IMR-90 (cell line): ENCODE results near the gene SLC26A1. TPM values are rescaled to one million over a fixed set of nuclear protein-coding genes. Genes with fewer than 3 reads are reported as not detected.

Experiments used
- ATAC-seq: fragments of 200-7000 bp; cut with Tn5 transposase; 2 replicates; pipeline ENCODE4 v1.9.1; 2020; ENCODE audit warnings: low read depth, mild to moderate bottlenecking, moderate library complexity
- BruUV-seq: library from RNA; stranded (reverse); fragments of 400-500 nt; replicated peaks from 2 replicates; lab custom pipeline; 2021; lab: Mats Ljungman, UMichigan
- CTCF ChIA-PET: fragments of 300-600 bp; formaldehyde crosslinking; extraction: SDS; loops from one replicate; lab custom pipeline; 2021; ENCODE audit warnings: antibody characterized with exemption; lab: Yijun Ruan, JAX
- POLR2A ChIA-PET: fragments of 300-600 bp; sonication (Branson Sonifier 250); formaldehyde crosslinking; loops from one replicate; lab custom pipeline; 2022; ENCODE audit warnings: antibody characterized with exemption; ENCODE audit not compliant: unreplicated experiment; lab: Charles Lee
- DNase-seq: peaks from one replicate; pipeline ENCODE4 v3.0.0; 2013
- H2AFZ ChIP-seq: replicated peaks from 2 replicates; pipeline ENCODE3; 2013; ENCODE audit warnings: low read length, mild to moderate bottlenecking; ENCODE audit not compliant: poor library complexity
- H2AK5ac ChIP-seq: 2 replicates; pipeline ENCODE4 v1.6.1; 2013; ENCODE audit warnings: low read depth, low read length, inconsistent platforms
- H2AK9ac ChIP-seq: replicated peaks from 2 replicates; pipeline ENCODE3; 2013; ENCODE audit warnings: mild to moderate bottlenecking, low read depth, low read length, moderate library complexity; ENCODE audit not compliant: poor library complexity
- H2BK120ac ChIP-seq: 2 replicates; pipeline ENCODE4 v1.6.1; 2013; ENCODE audit warnings: low read depth, low read length, inconsistent platforms
- H2BK15ac ChIP-seq: 3 replicates; pipeline ENCODE4 v1.6.1; 2013; ENCODE audit warnings: low read depth, low read length, inconsistent platforms
- H2BK20ac ChIP-seq: 2 replicates; pipeline ENCODE4 v1.6.1; 2013; ENCODE audit warnings: low read depth, mild to moderate bottlenecking, inconsistent platforms, low read length, moderate library complexity
- H2BK5ac ChIP-seq: 2 replicates; pipeline ENCODE4 v1.6.1; 2013; ENCODE audit warnings: mild to moderate bottlenecking, low read depth, low read length, inconsistent platforms; ENCODE audit not compliant: poor library complexity, severe bottlenecking
- H3K14ac ChIP-seq: replicated peaks from 2 replicates; pipeline ENCODE4 v1.6.1; 2013; ENCODE audit warnings: low read depth, low read length, inconsistent platforms
- H3K18ac ChIP-seq: 2 replicates; pipeline ENCODE4 v1.6.1; 2013; ENCODE audit warnings: low read depth, low read length, control low read depth
- H3K23ac ChIP-seq: 2 replicates; pipeline ENCODE4 v1.6.1; 2013; ENCODE audit warnings: low read depth, low read length, inconsistent platforms
- H3K27ac ChIP-seq: 2 replicates; pipeline ENCODE4 v1.5.1; 2013; ENCODE audit warnings: mild to moderate bottlenecking, control low read depth, low read length; ENCODE audit not compliant: insufficient read depth
- H3K27me3 ChIP-seq: 2 replicates; pipeline ENCODE4 v1.6.1; 2013; ENCODE audit warnings: low read length; ENCODE audit not compliant: control insufficient read depth, insufficient read depth
- H3K36me3 ChIP-seq: 2 replicates; pipeline ENCODE4 v1.6.1; 2013; ENCODE audit warnings: low read length, mixed read lengths; ENCODE audit not compliant: control insufficient read depth, insufficient read depth
- H3K4ac ChIP-seq: 2 replicates; pipeline ENCODE4 v1.6.1; 2013; ENCODE audit warnings: low read depth, low read length, inconsistent platforms
- H3K4me1 ChIP-seq: 2 replicates; pipeline ENCODE4 v1.6.1; 2013; ENCODE audit warnings: low read length, mixed read lengths; ENCODE audit not compliant: control insufficient read depth, insufficient read depth
- H3K4me2 ChIP-seq: 2 replicates; pipeline ENCODE4 v1.6.1; 2013; ENCODE audit warnings: low read depth, mild to moderate bottlenecking, control low read depth, low read length, moderate library complexity
- H3K4me3 ChIP-seq: 2 replicates; pipeline ENCODE4 v1.5.1; 2013; ENCODE audit warnings: low read depth, mild to moderate bottlenecking, control low read depth, low read length, moderate library complexity; ENCODE audit not compliant: insufficient read depth
- H3K56ac ChIP-seq: 2 replicates; pipeline ENCODE4 v1.6.1; 2013; ENCODE audit warnings: low read length, inconsistent platforms; ENCODE audit not compliant: insufficient read depth; ENCODE audit errors: extremely low read depth
- H3K79me1 ChIP-seq, 2 experiments: 2 replicates each; pipeline ENCODE4 v1.6.1; 2013; ENCODE audit warnings: low read length in 2 of 2, inconsistent platforms in 1 of 2, low read depth in 1 of 2
- H3K9ac ChIP-seq: 2 replicates; pipeline ENCODE4 v1.6.1; 2013; ENCODE audit warnings: low read depth, low read length, control low read depth
- H3K9me1 ChIP-seq: 2 replicates; pipeline ENCODE4 v1.6.1; 2013; ENCODE audit warnings: low read length, inconsistent platforms; ENCODE audit not compliant: insufficient read depth
- H3K9me3 ChIP-seq: 2 replicates; pipeline ENCODE4 v1.6.1; 2013; ENCODE audit warnings: low read length; ENCODE audit not compliant: control insufficient read depth, insufficient read depth
- H4K20me1 ChIP-seq: 2 replicates; pipeline ENCODE4 v1.6.1; 2013; ENCODE audit warnings: low read length, inconsistent platforms; ENCODE audit not compliant: insufficient read depth
- H4K5ac ChIP-seq: 2 replicates; pipeline ENCODE4 v1.6.1; 2013; ENCODE audit warnings: mild to moderate bottlenecking, low read depth, low read length, control low read depth
- H4K8ac ChIP-seq, 2 experiments: 2 replicates each; pipeline ENCODE4 v1.6.1; 2013; ENCODE audit warnings: low read depth in 2 of 2, low read length in 2 of 2, control low read depth in 1 of 2, inconsistent platforms in 1 of 2
- H4K91ac ChIP-seq: 2 replicates; pipeline ENCODE4 v1.6.1; 2013; ENCODE audit warnings: low read depth, low read length, inconsistent platforms; ENCODE audit not compliant: insufficient read depth
- BHLHE40 ChIP-seq: fragments of 150-350 bp; IDR thresholded peaks from 2 replicates; pipeline ENCODE4 v1.6.1; 2016; ENCODE audit warnings: mild to moderate bottlenecking, low read depth, low read length
- CEBPB ChIP-seq: IDR thresholded peaks from 2 replicates; pipeline ENCODE4 v1.6.1; 2012; ENCODE audit warnings: low read depth, low read length, improper control_type of control experiment
- CHD1 ChIP-seq: IDR thresholded peaks from 2 replicates; pipeline ENCODE4 v1.6.1; 2012; ENCODE audit warnings: low read depth, low read length, improper control_type of control experiment
- CTCF ChIP-seq: conservative IDR thresholded peaks from 2 replicates; pipeline ENCODE4 v1.5.1; 2012; ENCODE audit warnings: mild to moderate bottlenecking, low read depth, low read length, improper control_type of control experiment
- ELK1 ChIP-seq: fragments of 150-350 bp; IDR thresholded peaks from 2 replicates; pipeline ENCODE4 v1.6.1; 2016; ENCODE audit warnings: low read depth, mild to moderate bottlenecking, low read length, moderate library complexity, borderline replicate concordance
- FOS ChIP-seq: fragments of 150-350 bp; IDR thresholded peaks from 2 replicates; pipeline ENCODE4 v1.6.1; 2016; ENCODE audit warnings: low read depth, low read length
- MAFK ChIP-seq: IDR thresholded peaks from 2 replicates; pipeline ENCODE4 v1.6.1; 2012; ENCODE audit warnings: low read depth, low read length, improper control_type of control experiment
- MAZ ChIP-seq: IDR thresholded peaks from 2 replicates; pipeline ENCODE4 v1.6.1; 2012; ENCODE audit warnings: low read depth, mild to moderate bottlenecking, low read length, improper control_type of control experiment, moderate library complexity, borderline replicate concordance
- MXI1 ChIP-seq: IDR thresholded peaks from 2 replicates; pipeline ENCODE4 v1.6.1; 2012; ENCODE audit warnings: low read depth, mild to moderate bottlenecking, low read length, moderate library complexity, borderline replicate concordance
- NFE2L2 ChIP-seq: fragments of 150-350 bp; IDR thresholded peaks from 2 replicates; pipeline ENCODE4 v1.6.1; 2016; ENCODE audit warnings: low read depth, mild to moderate bottlenecking, low read length
- POLR2A ChIP-seq: IDR thresholded peaks from 2 replicates; pipeline ENCODE4 v1.6.1; 2012; ENCODE audit warnings: mild to moderate bottlenecking, low read depth, low read length
- RAD21 ChIP-seq: IDR thresholded peaks from 2 replicates; pipeline ENCODE4 v1.6.1; 2012; ENCODE audit warnings: low read length, improper control_type of control experiment
- RCOR1 ChIP-seq: IDR thresholded peaks from 2 replicates; pipeline ENCODE4 v1.6.1; 2012; ENCODE audit warnings: mild to moderate bottlenecking, low read length, improper control_type of control experiment; ENCODE audit not compliant: insufficient replicate concordance
- RFX5 ChIP-seq: IDR thresholded peaks from 2 replicates; pipeline ENCODE4 v1.8.0; 2012; ENCODE audit warnings: low read depth, mild to moderate bottlenecking, low read length, moderate library complexity
- SMC3 ChIP-seq: fragments of 150-350 bp; IDR thresholded peaks from 2 replicates; pipeline ENCODE4 v1.6.1; 2016; ENCODE audit warnings: low read depth, mild to moderate bottlenecking, antibody characterized with exemption, low read length, moderate library complexity
- USF2 ChIP-seq: fragments of 150-350 bp; IDR thresholded peaks from 2 replicates; pipeline ENCODE4 v1.6.1; 2017; ENCODE audit warnings: mild to moderate bottlenecking, antibody characterized with exemption, low read length, low read depth
- WGBS, 2 experiments: methylation state at CpG; one replicate each; pipeline versions ENCODE4 v1.1.5 to v1.1.7; 2013; ENCODE audit warnings: missing lambda C conversion rate in 2 of 2; ENCODE audit not compliant: insufficient read length in 1 of 2; ENCODE audit errors: extremely low coverage in 2 of 2; 5-methylcytosine and 5-hydroxymethylcytosine counted together
- dilution Hi-C: fragments of 300-500 bp; cut with HindIII; formaldehyde crosslinking; loops from one replicate; pipeline ENCODE4 v1.14.3; 2018; ENCODE audit warnings: low sequenced_read_pairs; ENCODE audit not compliant: unreplicated experiment
- in situ Hi-C: fragments of 300-500 bp; cut with MboI; formaldehyde crosslinking; loops from 3 replicates; pipeline ENCODE4 v1.14.3; 2019; ENCODE audit warnings: low sequenced_read_pairs, inconsistent platforms, mixed read lengths
- intact Hi-C: fragments of 100-400 bp; cut with micrococcal nuclease; formaldehyde crosslinking; loops from 2 replicates; pipeline ENCODE4 v1.10.0; 2022
- polyA plus RNA-seq, 3 experiments: library from polyadenylated mRNA; depleted of rRNA; stranded (reverse); fragments of >200 nt; gene quantifications; 2 replicates each; pipeline ENCODE4 v1.2.3, GENCODE V29; 2012; ENCODE audit warnings: low replicate concordance in 1 of 3
- total RNA-seq: library from RNA; depleted of rRNA; stranded (reverse); fragments of >200 nt; gene quantifications from 2 replicates; pipeline ENCODE4 v1.2.3, GENCODE V29; 2012

Gene SLC26A1
- total and polyA plus RNA-seq, 2 of the 4 experiments (the other 2 are of a cell fraction), result 0.09 TPM; not detected in 1

GRCh38 chr4:1041936-1042330, 48.7 kb upstream of the SLC26A1 start:
- Histone ChIP-seq H3K9me3 (no peaks in the 10 kb centered on the region), H3K14ac (peak overlapping the region; percentile 74), H2AK9ac (peak overlapping the region; percentile 34), H4K5ac (peak overlapping the region; percentile 29; the same call in 1 of the 2 replicates), H3K56ac (peak overlapping the region; percentile 42; the same call in 1 of the 2 replicates), H4K20me1 (peaks cover 5% of the 10 kb centered on the region), H3K36me3 (no peaks in the 10 kb centered on the region), H3K4me2 (peak overlapping the region; percentile 1; the same call in 1 of the 2 replicates), H2BK15ac (peak overlapping the region; percentile 47; the same call in 2 of the 3 replicates), H2BK120ac (peak overlapping the region; percentile 79), H3K9ac (no peak overlapping the region), H2AK5ac (peak overlapping the region; percentile 97), H3K18ac (no peak overlapping the region; the same call in 1 of the 2 replicates), H3K4me1 (peaks cover 42% of the 10 kb centered on the region), H4K91ac (peak overlapping the region; percentile 21), H3K4me3 (no peak overlapping the region), H3K79me1 (no peaks in the 10 kb centered on the region; a peak in 1 of 4 replicates), H3K27ac (no peak overlapping the region), H3K4ac (peak overlapping the region; percentile 77), H2AFZ (peak overlapping the region; percentile 90), H3K9me1 (peaks cover 30% of the 10 kb centered on the region), H2BK5ac (peak overlapping the region; percentile 47), H2BK20ac (peak overlapping the region; percentile 75), H3K23ac (peak overlapping the region; percentile 36; the same call in 1 of the 2 replicates), H4K8ac (peak overlapping the region; percentile 24 to 66; a peak in 2 of 4 replicates), H3K27me3 (no peaks in the 10 kb centered on the region)
- no TSS peak for BruUV-seq
- ATAC-seq (no peak), DNase-seq (no peak)
- 58% methylated on average over 2 of the region's 8 CpGs; no CpG with 5 or more reads in 1 of the 2 experiments for WGBS, 2 experiments
- POLR2A ChIA-PET, result no interaction called here
- intact Hi-C loops (no loop called here), dilution Hi-C loops (no loop called here), in situ Hi-C loops (no loop called here)
- TF ChIP-seq BHLHE40 (no peak), MXI1 (no peak), RCOR1 (no peak), RAD21 (no peak), CTCF (no peak), RFX5 (no peak), ELK1 (no peak), MAFK (no peak), USF2 (no peak), POLR2A (no peak), MAZ (no peak), FOS (no peak), NFE2L2 (no peak), CHD1 (no peak), CEBPB (no peak), SMC3 (no peak)
- CTCF ChIA-PET, result no interaction called here
